ENCODE measurements around the gene NPVF. TPM values are rescaled to one million over a fixed set of nuclear protein-coding genes. Genes with fewer than 3 reads are reported as not detected.
A peak's percentile ranks its signal among the peaks of the same experiment; 100 is the strongest.

The NPVF gene
- total RNA-seq, result not detected
- long read RNA-seq, result 0 reads

GRCh38 chr7:25228386-25228785, at the start of gene NPVF:
NPVF (minus strand) TSS chr7:25228486; CDS start chr7:25228439, 47 bp downstream.
- ATAC-seq (no peak), DNase-seq (no peak)
- intact Hi-C loops (cut with DNase I), result no loop called here

- intact Hi-C loops (cut with DNase I), result no loop called here
- DNase-seq (no peak), ATAC-seq (no peak)
These were observed 44.0 kb upstream of the NPVF start for GRCh38 chr7:25272265-25272664.

- ATAC-seq (peak in 1 of 2 donors; percentile 64), DNase-seq (no peak)
- intact Hi-C loops (cut with DNase I), result loop anchor here in 1 of 2 donors (5.0 kb wide), 1 partner anchor 299 kb away; no protein-coding TSS in a partner anchor
These were observed 35.1 kb upstream of the NPVF start for GRCh38 chr7:25263337-25263736.

- DNase-seq, result no peak
- intact Hi-C loops (cut with DNase I), result loop anchor here in 1 of 2 donors (5.0 kb wide), 1 partner anchor 300 kb away; no protein-coding TSS in a partner anchor
- no peak for ATAC-seq
These were observed 34.3 kb upstream of the NPVF start for GRCh38 chr7:25262586-25262985.

GRCh38 chr7:25261545-25262140, 33.4 kb upstream of the NPVF start:
- intact Hi-C loops (cut with DNase I), result loop anchor here in 1 of 2 donors (5.0 kb wide), 1 partner anchor 301 kb away; no protein-coding TSS in a partner anchor
- ATAC-seq, result no peak
- no peak for DNase-seq

- peak in 1 of 2 donors; percentile 47 for ATAC-seq
- no peak for DNase-seq
- intact Hi-C loops (cut with DNase I), result loop anchor here in 1 of 2 donors (5.0 kb wide), 1 partner anchor 301 kb away; no protein-coding TSS in a partner anchor
These were observed 32.7 kb upstream of the NPVF start for GRCh38 chr7:25260862-25261494.

GRCh38 chr7:25259487-25260243, 31.4 kb upstream of the NPVF start:
- DNase-seq (peak; percentile 55), ATAC-seq (peak; percentile 77 to 78)
- intact Hi-C loops (cut with DNase I), result loop anchor here (1.0 to 5.0 kb wide), 4 partner anchors 130 to 593 kb away; no protein-coding TSS in a partner anchor

- no peak for DNase-seq
- intact Hi-C loops (cut with DNase I), result loop anchor here (5.0 kb wide), 1 partner anchor 596 kb away; no protein-coding TSS in a partner anchor
- ATAC-seq, result peak; percentile 65 to 68
These were observed 28.1 kb upstream of the NPVF start for GRCh38 chr7:25256333-25256819.

GRCh38 chr7:25255611-25256332, 27.5 kb upstream of the NPVF start:
- intact Hi-C loops (cut with DNase I), result loop anchor here (5.0 kb wide), 1 partner anchor 597 kb away; no protein-coding TSS in a partner anchor
- DNase-seq (no peak), ATAC-seq (no peak)

- intact Hi-C loops (cut with DNase I), result loop anchor here (5.0 kb wide), 1 partner anchor 598 kb away; no protein-coding TSS in a partner anchor
- DNase-seq, result no peak
- no peak for ATAC-seq
These were observed 26.3 kb upstream of the NPVF start for GRCh38 chr7:25254604-25255003.

GRCh38 chr7:25253714-25254113, 25.4 kb upstream of the NPVF start:
- no peak for ATAC-seq
- intact Hi-C loops (cut with DNase I), result no loop called here
- no peak for DNase-seq

- no peak for ATAC-seq
- intact Hi-C loops (cut with DNase I), result no loop called here
- DNase-seq, result no peak
These were observed 22.1 kb upstream of the NPVF start for GRCh38 chr7:25250386-25250785.

- DNase-seq, result no peak
- ATAC-seq, result no peak
- intact Hi-C loops (cut with DNase I), result no loop called here
These were observed 21.5 kb upstream of the NPVF start for GRCh38 chr7:25249772-25250171.

- no peak for DNase-seq
- no peak for ATAC-seq
- intact Hi-C loops (cut with DNase I), result no loop called here
These were observed 18.0 kb upstream of the NPVF start for GRCh38 chr7:25246306-25246705.

- ATAC-seq (no peak), DNase-seq (no peak)
- intact Hi-C loops (cut with DNase I), result no loop called here
These were observed 16.2 kb upstream of the NPVF start for GRCh38 chr7:25244254-25245033.

- intact Hi-C loops (cut with DNase I), result no loop called here
- ATAC-seq (no peak), DNase-seq (no peak)
These were observed 14.4 kb upstream of the NPVF start for GRCh38 chr7:25242678-25243077.

- ATAC-seq (no peak), DNase-seq (no peak)
These were observed 12.6 kb upstream of the NPVF start for GRCh38 chr7:25240896-25241295.

GRCh38 chr7:25240340-25240739, 12.1 kb upstream of the NPVF start:
- intact Hi-C loops (cut with DNase I), result no loop called here
- DNase-seq (peak; percentile 50), ATAC-seq (peak; percentile 35 to 92)

More at GRCh38 chr7:25240896-25241295, 12.6 kb upstream of the NPVF start:
- intact Hi-C loops (cut with DNase I), result no loop called here
